GM19025 (cell line): ENCODE measurements around the gene NCBP1.

Experiments
- ATAC-seq: cut with Tn5 transposase; IDR thresholded peaks from one replicate; pipeline ENCODE4 v1.9.1; 2021; ENCODE audit warnings: mild to moderate bottlenecking, low read depth, moderate library complexity; ENCODE audit not compliant: unreplicated experiment

NCBP1 gene

DNA sequence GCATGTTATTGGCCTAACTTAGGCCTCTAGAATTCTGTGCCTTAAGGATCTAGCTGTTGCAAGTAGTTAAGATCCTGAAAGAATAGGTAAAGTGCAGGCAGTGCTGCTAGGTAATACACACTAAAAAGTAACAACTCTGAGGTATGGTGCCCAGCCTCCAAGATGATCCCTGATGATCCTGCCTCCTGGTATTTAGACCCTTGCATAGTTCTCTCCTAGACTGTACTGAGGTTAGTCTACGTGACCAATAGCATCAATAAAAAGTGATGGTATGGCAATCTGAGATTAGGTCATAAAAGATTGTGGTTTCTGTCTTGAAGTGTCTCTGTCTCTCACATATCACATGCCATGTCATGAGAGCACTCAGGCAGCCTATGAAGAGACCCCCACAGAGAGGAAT is 9.7 kb upstream of the NCBP1 start:
- ATAC-seq: no peak

- no peak for ATAC-seq
Observed at GRCh38 chr9:97625620-97626019, 8.0 kb upstream of the NCBP1 start.

- ATAC-seq: no peak
Observed at GRCh38 chr9:97627624-97628023, 6.0 kb upstream of the NCBP1 start.

GRCh38 chr9:97628668-97629067 is 5.0 kb upstream of the NCBP1 start:
- ATAC-seq: no peak

- no peak for ATAC-seq
Observed at GRCh38 chr9:97629156-97629555, 4.5 kb upstream of the NCBP1 start.

GRCh38 chr9:97630591-97630990 is 3.0 kb upstream of the NCBP1 start:
- ATAC-seq: no peak

- ATAC-seq: peak; percentile 3
Observed at GRCh38 chr9:97632248-97632984, 1.2 kb upstream of the NCBP1 start.

DNA sequence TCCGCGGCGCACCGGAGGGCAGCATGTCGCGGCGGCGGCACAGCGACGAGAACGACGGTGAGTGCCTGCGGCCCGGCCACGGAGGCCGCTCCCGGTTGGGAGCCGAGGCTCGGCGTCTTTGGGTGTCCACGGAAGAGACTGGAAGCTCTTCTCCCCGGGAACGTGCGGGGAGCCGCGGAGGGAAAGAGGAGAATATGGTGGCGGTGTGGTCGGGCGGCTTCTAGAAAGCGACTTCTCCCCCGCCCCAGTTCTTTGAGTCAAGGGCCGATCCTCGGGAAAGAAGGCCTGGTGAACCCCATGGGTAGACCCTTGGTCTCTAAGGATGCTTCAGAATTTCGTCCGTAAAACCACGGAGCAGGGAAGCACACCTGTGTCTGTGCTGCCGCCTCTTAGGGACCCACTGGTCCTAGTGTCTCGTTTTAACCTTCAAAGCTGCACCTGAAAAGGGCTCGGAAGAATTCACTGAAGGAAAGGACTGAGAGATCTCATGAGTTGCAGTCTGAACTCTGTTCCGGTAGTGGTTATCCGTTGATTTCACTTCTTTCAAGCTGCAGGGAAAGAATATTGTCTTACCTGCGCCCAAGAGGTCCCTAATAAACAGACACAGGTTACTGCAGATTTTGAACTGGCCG is 354 bp downstream of the NCBP1 start:
- peak; percentile 8 for ATAC-seq

DNA sequence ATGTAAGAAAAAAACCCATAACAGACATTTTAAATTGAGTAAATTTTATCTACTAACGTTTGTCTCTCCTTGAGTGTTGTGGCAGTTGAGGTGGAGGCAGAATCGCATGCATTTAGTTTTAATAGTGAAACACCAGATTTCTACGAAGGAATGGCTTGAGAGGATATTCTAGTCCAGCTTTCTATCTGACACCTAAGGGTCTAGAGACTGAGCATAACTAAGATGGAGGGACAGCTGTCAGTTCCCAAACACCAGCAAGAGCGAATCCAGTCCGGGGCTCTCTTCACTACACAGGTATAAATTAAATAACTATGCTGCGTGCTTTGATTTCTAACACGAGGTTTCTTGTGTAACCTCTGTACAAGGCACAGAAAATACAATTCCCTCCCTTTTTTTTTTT is 1.4 kb downstream of the NCBP1 start:
- ATAC-seq: no peak

GRCh38 chr9:97636903-97637302 is 3.3 kb downstream of the NCBP1 start:
- no peak for ATAC-seq

DNA sequence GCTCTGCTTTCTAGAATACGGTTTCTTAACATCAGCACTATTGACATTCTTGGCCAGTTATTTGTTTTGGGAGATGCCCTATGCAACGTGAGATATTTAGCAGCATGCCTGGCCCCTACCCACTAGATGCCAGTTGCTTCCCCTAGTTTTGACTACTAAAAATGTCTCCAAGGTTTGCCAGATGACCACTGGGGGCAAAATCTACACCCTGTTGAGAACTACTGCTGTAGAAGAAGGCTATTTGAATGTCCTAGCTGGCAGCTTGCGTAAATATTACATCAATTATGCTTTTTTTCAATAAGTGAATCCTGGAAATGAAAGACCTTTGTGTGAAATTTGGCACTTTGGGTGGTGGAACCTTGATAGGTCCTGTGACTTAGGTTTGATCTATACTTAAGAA is 5.0 kb downstream of the NCBP1 start:
- ATAC-seq: no peak

DNA sequence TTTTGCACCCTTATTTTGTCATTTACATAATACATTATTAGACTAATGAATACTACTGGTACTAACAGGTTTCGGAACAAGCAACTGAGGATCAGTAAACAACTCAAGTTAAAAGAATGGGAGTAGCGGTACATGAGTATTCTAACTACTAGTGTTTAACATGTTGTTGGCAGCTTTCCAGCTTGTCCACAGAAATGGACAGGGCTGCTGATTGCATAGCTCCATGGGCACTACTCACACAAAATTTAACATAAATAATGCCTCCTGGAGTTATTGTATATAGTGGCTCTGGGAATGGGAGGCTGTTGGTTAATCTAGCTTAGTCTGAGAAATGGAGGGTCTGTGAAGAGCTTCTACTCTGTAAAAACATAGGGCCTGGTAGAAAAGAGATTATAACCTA is 6.7 kb downstream of the NCBP1 start:
- no peak for ATAC-seq

- ATAC-seq: no peak
Observed at GRCh38 chr9:97645720-97646119, 12.1 kb downstream of the NCBP1 start.

DNA sequence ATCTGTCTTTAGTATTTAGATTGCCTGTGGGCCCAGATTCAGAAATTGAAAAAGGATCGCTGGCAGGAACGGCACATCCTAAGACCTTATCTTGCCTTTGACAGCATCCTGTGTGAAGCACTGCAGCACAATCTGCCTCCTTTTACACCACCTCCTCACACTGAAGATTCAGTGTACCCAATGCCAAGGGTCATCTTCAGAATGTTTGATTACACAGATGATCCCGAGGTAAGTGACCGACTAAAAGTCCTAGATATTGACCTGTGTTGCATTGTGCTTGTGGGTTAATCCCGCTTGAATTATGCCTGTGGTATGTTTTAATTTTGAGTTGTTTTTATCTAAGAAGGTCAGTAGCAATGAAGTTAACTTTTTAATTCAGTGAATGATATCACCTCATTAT is 14.4 kb downstream of the NCBP1 start:
- ATAC-seq: no peak

- ATAC-seq: no peak
Observed at GRCh38 chr9:97651646-97652045, 18.0 kb downstream of the NCBP1 start.

GRCh38 chr9:97658707-97659106 is 25.1 kb downstream of the NCBP1 start:
- no peak for ATAC-seq

DNA sequence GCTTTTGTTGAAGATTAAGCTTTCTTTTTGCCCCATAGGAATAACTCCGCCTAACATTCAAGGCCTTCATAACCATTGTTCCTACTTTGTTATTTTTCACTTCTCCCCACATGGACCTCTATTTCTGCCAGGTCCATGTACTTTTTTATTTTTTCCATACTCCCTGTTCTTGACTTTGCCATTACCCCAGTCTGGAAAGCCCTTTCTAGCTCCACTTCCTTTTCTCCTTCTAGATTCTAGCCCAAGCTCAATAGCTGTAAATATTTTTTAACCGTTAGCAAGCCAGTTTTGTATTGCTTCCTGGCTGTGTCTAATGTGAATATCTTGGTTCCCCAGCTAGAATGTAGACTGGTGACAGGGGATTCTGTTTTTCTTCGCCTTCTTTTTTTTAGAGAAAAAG is 26.1 kb downstream of the NCBP1 start:
- no peak for ATAC-seq

DNA sequence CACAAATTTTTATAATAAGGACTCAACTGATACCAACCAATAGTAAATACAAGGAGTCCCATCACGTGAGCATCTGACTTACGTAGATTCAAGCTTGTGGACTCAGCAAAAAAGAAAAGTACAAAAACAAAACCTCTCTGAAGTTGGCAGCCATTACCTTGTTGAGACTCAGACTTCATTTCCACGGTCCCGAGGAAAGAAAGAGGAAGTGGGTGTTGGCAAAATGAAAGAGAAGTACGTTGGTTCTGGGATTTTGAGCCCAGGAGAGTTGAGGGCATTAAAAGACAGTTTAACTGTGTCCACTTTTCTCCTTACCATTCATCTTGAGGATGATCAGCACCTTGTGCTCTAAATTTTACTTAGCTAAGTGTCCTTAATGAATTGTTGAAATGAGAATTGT is 26.7 kb downstream of the NCBP1 start:
- ATAC-seq: no peak

- ATAC-seq: no peak
Observed at GRCh38 chr9:97660847-97661246, 27.2 kb downstream of the NCBP1 start.

GRCh38 chr9:97665742-97666141 is 32.1 kb downstream of the NCBP1 start:
- no peak for ATAC-seq

DNA sequence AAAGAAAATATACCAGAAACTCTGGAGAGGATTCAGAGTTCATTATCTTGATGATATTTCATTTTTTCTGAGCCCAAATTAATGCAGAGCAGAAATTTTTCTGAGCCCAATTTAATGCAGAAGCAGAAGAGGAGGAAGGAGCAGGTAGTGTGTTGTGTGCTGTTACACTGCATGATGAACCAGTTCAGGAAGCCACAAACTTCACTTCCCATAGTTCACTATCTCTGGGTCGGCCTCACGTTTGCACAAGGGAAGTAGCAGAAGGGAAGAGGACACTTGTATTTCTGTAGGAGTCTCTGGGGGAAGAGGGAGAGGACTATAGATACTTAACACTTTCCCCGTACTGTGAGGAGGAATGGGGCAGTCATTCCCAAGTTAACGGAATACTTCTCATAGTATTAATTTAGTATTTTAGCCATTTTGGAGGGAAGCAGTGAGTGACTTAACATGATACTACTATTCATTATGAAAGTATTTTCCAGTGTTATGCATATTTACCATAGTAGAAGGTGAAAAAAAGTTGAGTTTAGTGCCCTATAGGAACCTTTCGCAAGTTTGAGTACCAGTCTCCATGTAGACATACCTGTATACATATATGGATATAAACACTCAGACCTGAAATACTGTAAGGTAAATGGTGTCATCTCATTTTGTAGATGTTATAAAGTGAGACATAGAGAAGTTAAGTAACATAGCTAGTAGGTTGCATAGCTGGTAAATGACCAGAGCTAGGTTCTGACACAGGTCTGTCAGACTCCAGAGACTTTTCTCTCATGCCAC is 33.5 kb downstream of the NCBP1 start:
- ATAC-seq: no peak

GRCh38 chr9:97668485-97668884 is 34.9 kb downstream of the NCBP1 start:
- no peak for ATAC-seq
